ENCODE measurements around the gene SLC6A4.

DNA sequence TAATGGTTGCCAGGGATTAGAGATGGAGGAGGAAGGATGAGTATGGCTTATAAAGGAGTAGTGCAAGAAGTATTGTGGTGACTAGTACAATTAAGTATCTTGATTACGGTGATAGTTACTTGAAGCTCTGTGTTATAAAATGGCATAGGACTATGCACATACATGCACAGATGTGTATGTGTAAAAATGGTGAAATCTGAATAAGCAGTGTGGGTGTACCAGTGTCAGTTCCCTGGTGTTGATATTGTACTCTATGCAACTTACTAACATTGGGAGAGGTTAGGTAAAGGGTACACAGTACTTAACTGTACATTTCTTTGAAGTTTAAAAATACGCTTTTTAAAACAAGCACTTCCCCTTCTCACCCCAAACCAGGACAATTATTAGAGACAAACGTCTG is 70.3 kb downstream of the SLC6A4 start:
- no peak for TF ChIP-seq ZNF274 (IDR thresholded peaks at IDR 0.05; ENCODE audit: low read depth, low read length)
- no peak for TF ChIP-seq YY1 (IDR thresholded peaks at IDR 0.05; ENCODE audit: insufficient read depth, insufficient read length)
